Activated CD4-positive, CD25-positive, alpha-beta regulatory T cell treated with anti-CD3 and anti-CD28 coated beads, Interleukin-2, amount 50 U/mL, for 24 hours (primary cell): Measurements from ENCODE around the gene RYK.
"Not testable (repeated sequence)": the region's sequence is repeated elsewhere in the genome, so short reads cannot be mapped to it uniquely, and the experiment has no call there.

ENCODE experiments used
- ATAC-seq, 2 donors: fragments of 150-1000 bp; cut with Tn5 transposase; one replicate each; pipeline ENCODE4 v1.10.0; 2021; ENCODE audit warnings: mild to moderate bottlenecking in 1 of 2, moderate library complexity in 1 of 2

Gene RYK

GRCh38 chr3:134253475-134254226, 3.0 kb upstream of the RYK start:
- no peak for ATAC-seq

GRCh38 chr3:134252766-134253165, 2.1 kb upstream of the RYK start:
- no peak for ATAC-seq

GRCh38 chr3:134251731-134252391, 1.2 kb upstream of the RYK start:
- no peak for ATAC-seq

DNA sequence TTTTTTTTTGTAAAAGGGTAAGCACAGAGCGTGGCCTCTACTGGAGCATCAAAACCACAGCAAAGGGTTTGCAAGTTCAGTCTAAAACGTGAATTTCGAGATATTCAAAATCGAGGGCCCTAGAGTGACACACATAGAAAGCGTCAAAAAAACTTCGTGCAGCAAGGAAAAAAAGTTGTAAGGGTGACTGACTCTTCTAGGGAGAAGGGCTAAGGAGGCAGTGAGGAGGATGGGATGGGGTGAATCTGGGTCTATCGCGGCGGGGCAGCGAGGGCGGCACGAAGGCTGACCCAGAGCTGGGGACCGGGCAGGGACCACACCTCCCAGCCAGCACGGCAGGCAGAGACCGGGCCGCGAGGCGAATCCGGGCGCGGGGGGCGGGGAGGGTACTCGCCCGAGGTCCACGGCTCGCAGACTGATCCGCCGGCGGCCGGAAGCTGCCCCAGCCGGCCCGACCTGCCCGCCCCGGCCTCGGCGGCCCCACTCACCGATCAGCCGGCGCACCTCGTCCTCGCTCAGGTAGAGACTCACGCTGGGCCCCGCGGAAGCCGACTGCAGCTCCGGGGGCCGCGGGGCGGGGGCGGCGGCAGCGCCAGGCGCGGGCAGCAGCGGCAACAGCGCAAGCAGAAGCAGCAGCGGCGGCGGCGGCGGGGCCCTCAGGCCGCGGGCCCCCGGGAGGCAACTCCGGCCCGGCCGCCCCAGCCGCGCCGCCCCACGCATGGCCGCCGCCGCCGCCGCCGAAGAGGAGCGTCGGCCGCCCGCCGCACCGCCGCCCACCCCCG, 533 bp downstream of the RYK start:
- ATAC-seq = peak; percentile 51 to 52

GRCh38 chr3:134249296-134249841, 1.3 kb downstream of the RYK start:
- ATAC-seq = no peak

GRCh38 chr3:134244921-134245320, 5.7 kb downstream of the RYK start:
- no peak for ATAC-seq

DNA sequence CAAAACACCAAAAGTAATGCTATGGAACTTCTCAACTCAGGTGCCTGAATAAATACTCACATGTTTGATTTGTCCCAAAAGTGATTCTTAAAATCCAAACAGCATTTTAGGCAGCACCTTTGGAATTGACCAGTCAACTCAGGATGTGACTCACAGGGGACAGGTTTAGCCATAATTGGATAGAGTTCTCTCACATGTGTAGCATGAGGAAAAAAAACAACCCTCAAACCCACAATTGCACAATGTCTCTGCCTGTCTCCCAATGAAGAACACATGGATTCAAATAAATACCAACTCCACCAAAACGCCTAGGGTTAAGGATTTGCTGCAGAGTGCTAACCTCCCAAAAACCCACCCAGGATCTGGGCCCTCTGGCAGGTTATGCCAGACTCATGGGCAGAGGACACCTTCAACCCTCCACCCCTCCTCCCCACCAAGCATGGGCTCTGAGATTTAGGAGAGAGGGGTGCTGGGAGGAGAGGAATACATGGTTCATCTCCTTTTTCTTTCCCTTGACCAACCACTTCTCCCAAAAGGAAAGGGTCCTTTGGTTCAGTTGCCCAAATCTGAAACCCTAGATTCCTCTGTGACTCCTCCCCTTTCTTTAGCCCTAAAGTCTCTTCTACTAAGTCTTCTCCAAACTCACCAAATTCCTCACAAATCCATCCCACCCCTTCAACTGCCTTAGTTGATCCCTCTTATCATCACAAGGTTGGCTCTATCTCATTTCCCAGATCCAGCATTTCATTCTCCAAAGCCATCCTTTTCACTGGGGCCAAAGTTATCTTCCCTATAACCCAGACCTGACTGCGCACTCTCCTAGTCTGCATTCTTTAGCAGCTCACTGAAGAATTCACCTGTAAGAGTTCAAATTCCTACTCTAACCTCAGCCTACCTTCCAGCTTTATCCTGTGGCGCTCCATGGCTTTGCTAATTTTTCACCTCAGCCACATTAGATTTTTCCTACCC, 7.7 kb downstream of the RYK start:
- ATAC-seq = no peak

GRCh38 chr3:134239538-134239937, 11.1 kb downstream of the RYK start:
- peak; percentile 82 for ATAC-seq

DNA sequence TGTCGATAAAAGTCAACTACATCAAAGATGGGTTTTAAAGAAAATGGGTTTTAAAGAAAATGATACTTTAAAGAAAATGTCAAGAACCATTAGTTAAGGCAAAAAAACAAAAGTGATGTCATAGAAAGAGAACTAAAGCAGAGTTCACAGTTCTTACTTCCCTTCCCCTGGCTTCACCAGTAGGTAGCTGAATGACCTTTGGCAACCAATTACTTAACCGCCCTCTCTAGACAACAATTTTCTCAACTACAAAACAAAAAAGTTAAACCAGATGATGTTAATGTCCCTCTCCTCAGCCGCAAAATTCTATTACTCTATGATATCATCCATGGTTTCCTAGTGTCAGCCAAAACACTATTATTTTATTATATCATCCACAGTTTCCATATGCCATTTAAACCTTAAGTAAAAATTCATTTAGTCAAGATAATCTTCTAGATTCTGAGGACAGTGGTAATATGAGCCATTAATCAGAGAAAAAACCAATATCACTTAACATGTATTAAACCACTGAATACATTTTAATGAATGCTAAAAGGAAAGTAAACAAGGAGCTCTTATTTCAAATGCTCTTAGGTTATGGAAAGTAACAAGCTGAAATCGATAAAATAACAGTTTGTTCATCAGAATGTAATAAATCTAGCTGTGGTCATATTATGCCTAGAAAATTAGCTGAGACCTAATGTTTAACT, 13.1 kb downstream of the RYK start:
- ATAC-seq = no peak

DNA sequence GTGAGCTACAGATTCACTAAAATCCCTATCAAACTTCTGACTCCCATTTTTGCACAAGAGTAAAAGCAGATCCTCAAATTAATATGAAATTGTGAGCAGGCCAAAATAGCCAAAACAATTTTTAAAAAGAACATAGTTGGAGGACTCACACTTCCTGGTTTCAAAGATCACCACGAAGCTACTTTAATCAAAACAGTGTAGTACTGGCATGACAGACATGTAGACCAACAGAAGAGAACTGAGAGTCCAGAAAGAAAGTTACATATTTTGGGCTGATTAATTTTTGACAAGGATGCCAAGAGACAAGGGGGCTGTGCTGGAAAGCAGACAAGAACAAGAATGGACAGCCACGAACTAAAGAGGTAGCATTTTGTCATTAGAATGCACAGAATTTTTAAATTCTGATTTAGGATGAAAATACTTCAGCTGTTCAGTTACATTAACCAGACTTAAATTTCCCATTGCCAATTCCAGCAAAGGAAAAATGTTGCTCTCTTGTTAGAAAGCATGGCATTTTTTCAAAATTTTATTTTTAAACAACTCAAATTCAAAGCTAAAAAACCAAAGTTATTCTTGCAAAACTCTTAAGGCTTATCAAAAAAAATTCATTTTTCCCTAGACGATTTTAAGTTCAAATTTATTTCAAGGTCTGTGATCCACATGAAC, 14.0 kb downstream of the RYK start:
- ATAC-seq = no peak

DNA sequence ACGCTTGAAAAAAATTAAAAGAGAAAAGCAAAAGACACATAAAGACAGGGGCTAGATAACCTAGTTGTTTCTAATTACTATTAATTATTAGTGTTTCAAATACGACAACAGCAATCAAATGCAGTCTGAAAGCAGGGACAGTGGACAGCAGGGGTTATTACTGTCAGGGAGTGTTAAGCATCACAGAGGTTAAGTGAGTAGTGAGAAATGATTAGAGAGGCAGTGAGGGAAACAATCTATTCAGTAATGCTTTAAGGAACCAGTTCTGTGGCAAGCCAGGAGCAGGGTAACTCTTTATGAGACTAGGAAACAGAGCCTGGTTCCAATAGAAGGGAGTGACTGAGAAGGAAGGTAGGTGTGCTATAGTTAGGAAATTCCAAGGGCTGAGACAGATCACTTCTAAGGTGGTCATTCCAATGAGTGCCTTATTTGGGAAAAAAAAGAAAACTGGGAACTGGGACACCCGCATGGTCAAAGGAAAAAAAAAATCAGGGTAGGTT, 15.0 kb downstream of the RYK start:
- no peak for ATAC-seq

DNA sequence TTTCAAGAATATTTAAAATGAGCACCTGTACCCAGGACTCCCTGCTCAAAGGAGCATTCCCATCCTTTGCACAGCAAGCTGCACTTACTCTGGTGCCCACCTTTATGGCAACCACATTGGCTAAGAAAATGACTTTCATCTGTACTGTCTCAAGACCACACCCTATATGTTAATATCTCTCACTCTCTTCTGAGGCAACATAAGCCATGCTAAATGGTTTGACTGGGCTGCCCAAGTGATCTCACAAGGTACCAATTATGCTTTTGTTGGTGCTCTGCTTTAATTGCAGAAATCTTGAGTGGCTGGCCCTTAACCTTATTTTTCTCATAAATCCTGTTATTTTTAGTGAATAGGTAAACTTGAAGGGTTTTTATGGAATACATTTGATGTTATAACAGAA, 17.7 kb downstream of the RYK start:
- ATAC-seq = no peak

GRCh38 chr3:134232151-134232550, 18.5 kb downstream of the RYK start:
- peak in 1 of 2 donors; percentile 61 for ATAC-seq

- ATAC-seq = no peak
These were observed 19.5 kb downstream of the RYK start for GRCh38 chr3:134231131-134231530.

- no peak for ATAC-seq
These were observed 21.6 kb downstream of the RYK start for GRCh38 chr3:134229038-134229437.

- ATAC-seq = no peak
These were observed 22.2 kb downstream of the RYK start for GRCh38 chr3:134228479-134228878.

- ATAC-seq = no peak
These were observed 22.6 kb downstream of the RYK start for GRCh38 chr3:134228035-134228434.

- not testable (repeated sequence) for ATAC-seq
These were observed 25.9 kb downstream of the RYK start for GRCh38 chr3:134224796-134225156.

DNA sequence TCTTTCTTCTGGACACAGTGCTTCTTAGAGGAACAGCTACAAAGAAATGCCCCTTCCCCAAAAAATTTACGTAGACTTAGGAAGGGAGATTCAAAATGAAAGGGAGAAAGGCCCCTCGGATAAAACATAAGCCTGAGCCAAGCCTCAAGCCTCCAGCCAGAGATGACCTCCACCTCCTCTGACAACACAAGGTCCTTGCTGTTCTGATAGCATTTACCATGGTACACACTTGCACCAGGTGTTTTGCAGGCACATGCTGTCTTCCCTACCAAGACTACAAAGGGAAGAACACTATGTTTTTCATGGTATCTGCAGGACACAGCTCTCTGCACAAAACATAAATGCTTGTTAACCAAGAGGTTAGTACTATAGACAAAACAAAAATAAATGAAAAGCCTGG, 27.8 kb downstream of the RYK start:
- ATAC-seq = no peak

DNA sequence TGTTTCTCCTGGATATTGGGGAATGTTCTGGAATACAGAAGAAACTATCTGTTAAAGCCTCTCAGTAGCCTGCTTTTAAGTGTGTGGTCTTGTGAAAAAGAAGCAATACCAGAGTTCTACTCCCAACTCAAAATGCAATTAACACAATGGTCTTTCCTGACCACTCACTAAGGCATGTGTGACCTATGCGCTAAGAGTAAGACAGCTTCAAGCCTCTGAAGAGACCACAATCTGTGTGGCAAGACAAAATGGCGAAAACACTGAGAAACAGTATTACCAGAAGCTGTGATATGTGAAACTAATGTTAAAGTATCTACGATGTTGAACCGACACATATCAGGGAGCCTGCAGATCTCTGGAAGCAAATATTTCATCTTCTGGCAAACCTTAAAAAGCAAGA, 33.8 kb downstream of the RYK start:
- ATAC-seq = no peak
